Right forelimb (tissue), 1 donor: ENCODE measurements around the gene COL3A1.

Source experiments
- DNase-seq: peaks from one replicate; pipeline ENCODE4 v3.0.0-alpha.2; 2018

Gene COL3A1

DNA sequence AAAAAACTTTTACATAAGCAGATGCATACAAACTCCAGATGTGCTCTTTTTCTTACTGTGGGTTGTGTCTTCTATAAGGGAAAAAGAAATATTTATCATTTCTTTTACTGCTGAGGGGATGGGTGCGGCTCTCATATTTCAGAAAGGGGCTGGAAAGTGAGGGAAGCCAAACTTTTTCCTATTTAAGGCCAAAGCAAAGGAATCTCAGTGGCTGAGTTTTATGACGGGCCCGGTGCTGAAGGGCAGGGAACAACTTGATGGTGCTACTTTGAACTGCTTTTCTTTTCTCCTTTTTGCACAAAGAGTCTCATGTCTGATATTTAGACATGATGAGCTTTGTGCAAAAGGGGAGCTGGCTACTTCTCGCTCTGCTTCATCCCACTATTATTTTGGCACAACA is at the start of gene COL3A1:
TSS of gene COL3A1 (plus strand) at position 210 of the 400 bp plus-strand sequence. CDS start at position 327, 117 bp downstream.
- peak; percentile 91 for DNase-seq

GRCh38 chr2:188928643-188929042 is 45.5 kb upstream of the COL3A1 start:
- DNase-seq = no peak

DNA sequence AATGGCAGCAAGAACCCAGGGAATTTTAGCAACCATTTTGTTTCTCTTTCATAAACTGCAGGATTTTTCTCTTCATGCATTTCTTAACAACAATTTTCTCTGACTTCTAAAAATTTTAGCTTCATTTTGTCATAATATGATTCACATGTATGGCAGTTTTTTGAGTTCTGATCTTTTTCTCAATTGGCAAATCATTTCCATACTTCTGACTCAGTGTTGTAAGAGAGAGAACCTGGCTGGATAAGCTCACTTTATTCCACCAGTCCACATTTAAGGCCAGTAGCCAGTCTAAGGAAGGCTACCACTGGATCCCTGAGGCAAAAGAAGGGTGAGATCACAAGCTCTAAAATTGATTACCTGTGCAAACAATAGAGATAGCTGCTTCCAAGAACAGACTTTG is 42.8 kb upstream of the COL3A1 start:
- DNase-seq = no peak

DNA sequence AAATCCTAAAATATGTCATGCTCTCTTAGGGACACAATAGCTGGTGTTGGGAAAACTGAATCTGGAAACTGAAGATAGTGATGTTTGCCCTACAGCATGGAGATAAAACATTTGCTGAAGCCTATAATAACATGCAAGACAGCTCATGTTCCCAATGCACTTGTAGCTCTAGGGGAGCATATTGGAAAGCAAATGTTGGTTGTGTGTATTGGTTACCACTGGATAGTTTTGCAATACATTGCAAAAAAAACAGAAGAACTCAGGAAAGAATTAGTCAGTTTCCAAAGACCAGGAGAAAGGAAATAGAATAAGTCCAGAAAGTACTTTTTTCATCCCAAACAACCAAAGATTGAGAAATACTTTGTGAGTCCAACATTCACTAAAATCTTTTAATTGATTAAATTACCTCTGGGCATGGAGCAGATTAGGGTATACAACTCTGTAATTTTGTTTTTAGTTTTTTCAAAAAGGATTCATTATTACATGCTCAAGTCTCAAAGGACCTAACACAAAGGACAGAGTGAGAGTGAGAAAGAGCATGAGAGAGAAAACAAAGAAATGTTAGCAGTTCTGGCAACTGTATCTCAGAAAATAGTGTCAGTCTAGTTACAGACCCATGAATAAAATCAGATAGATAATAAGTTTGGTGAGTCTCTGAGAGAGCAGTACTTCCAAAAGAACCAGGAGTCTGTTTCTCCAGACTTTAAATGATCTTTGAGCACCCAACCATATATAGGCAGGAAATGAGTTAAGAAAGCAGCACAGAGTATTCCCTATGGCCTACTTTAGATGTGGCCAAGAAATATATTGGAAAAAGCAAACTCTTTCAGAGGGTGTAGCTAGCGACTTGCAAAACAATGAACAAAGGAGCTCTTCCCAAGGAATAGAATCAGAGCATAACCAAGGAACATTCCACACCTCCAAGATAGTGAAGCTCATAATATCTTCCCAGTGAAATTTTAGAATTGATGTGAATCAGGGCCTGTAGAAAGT is 36.6 kb upstream of the COL3A1 start:
- DNase-seq = no peak

DNA sequence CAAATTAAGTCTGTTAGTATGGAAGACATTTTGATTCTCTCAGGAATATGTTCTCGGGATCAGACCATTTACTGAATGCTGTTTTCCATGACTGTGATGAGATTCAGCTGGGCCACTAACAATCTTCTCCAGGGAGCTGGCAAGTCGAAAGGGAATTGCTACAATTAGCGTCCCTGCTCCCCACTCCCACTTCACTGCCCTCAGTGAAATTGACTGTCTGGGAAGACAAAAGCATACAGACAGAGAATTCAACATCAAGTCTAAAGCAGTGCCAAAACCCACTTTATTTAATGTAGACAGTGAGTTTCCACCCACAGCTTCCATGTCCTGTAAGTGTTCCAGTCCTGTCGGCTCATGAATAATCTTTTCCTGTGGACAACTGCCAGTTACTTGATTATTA is 34.0 kb upstream of the COL3A1 start:
- no peak for DNase-seq

DNA sequence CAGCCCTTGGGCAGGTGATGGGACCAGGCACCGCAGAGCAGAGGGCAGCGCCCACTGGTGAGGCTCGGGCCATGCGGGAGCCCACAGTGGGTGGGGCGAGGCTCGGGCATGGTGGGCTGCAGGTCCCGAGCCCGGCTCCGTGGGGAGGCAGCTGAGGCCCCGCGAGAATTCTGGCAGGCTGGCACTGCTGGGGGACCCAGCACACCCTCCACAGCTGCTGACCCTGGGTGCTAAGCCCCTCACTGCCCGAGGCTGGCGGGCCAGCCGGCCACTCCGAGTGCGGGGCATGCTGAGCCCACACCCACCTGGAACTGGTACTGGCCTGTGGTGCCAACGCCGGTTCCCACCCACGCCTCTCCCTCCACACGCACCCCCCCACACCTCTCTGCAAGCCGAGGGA is 29.7 kb upstream of the COL3A1 start:
- no peak for DNase-seq

GRCh38 chr2:188949046-188949818 is 24.9 kb upstream of the COL3A1 start:
- no peak for DNase-seq

- no peak for DNase-seq
Measured at GRCh38 chr2:188952901-188953300, 21.3 kb upstream of the COL3A1 start.

DNA sequence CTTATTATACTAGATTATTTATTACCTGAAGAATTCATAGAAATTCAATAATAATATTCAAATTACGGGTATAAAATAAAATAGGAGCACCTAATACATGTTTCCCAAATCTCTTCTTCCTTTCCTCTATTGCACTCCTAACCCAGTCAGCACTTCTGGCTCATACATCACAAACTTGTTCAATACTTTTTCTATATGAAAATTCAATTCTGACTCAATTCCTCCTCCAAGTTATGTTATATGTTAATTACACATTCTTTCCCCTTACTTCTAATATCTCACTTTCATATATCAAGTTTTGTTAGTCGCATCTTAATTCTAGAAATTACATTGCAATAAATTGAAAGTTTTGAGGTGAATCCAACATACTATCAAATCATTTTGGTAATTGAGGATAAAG is 17.9 kb upstream of the COL3A1 start:
- DNase-seq = no peak

DNA sequence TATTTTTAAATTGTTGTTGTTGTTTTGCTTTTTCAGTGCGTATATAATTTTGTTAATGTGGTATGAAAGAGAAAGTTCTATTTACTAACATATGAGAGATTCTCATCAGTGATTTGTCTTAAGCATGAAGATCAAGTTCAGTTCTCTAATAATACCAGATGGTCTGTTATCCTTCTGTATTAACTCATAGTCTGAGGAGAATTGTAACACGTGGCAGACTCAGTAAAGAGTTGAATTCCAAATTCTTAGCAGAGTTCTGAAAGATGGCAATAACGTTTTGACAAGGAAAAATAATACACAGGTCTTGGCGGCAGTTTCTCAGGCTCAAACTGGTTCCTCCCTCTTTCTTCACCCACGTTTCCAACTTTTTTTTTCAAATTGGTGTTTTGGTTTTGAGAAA is 17.2 kb upstream of the COL3A1 start:
- DNase-seq = no peak

DNA sequence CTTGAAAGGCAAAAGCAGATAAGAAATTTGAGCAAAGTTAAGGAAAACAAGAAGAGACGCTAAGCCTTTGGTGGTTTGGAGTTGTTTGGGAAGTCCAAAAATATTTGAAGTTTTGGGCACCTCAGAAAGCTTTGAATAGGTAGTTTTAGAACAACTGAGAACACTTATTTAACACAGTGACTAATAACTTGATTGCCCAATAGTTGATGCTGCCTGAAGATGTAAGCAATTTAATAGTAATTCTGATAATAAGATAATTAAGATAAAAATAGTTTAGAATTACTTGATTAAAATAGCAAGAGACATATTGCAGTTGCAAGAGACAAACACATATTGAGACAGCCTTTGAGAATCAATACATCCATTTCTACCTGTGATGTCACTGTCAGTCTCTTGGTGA is 16.5 kb upstream of the COL3A1 start:
- DNase-seq = no peak

GRCh38 chr2:188963741-188964140 is 10.4 kb upstream of the COL3A1 start:
- no peak for DNase-seq

DNA sequence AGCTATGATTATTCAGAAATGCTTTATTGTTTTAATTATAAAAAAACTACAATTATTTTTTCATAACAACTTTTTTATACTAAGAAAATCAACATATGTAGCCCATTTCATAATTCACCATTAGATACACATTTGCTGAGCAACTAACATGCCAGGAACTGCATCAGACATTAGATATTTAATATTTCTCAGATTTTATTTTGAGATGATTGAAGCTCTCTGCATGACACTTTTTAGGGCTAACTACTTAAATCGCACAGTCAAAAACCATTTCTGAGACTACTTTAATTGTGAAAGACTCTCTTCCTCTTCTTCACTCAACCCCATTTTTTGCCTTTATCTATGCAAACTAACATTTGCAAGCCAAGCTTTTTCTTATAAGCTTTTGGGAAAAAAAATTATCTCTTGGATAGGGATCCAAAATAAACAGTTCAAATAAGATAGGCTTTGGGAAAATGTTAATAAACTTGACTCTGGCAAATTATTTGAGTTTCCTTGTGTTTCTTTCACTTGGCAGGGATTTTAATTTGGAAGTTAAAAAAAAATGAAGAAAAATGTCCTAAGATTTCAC is 9.1 kb upstream of the COL3A1 start:
- no peak for DNase-seq

DNA sequence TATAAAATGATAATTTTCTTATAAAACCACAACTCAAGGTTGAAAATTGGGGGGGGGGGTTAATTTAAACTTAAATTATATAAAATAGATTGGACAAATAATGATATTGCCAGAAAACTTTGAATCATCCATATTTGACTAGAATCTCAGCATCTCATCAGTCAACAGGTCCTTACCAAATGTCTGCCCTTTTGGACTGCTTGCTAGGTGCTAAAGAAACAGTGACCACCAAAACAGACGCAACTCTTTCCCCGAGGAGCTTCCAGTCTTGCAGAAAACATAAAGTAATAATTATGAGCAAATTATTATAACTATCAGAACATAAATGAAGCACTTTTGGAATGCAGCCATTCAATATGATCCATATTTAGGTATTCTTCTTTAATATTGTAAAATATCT is 8.6 kb upstream of the COL3A1 start:
- no peak for DNase-seq

DNA sequence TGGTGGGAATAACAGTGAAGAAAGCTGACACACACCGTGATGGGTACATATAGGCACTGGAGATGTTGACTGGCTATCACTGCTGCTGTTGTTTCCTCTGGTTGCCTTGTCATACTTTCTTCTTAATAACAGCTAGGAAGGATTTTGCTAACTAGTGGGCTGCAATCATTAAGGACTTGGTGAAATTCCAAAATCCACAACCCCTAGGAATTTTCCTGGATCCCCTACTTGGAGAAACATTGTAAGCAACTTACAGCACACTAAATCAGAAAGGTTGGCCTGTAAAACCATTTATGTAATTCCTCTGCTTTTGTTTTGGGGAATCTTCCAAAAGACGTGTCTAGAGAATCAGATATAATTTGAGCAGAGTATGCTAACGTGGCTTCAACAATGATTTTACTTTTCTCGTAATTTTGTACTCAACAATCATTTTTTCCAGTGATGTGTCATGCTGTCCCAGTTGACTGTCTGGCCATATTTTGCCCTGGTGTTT is 8.0 kb upstream of the COL3A1 start:
- DNase-seq = no peak

- no peak for DNase-seq
Measured at GRCh38 chr2:188966728-188967440, 7.3 kb upstream of the COL3A1 start.

DNA sequence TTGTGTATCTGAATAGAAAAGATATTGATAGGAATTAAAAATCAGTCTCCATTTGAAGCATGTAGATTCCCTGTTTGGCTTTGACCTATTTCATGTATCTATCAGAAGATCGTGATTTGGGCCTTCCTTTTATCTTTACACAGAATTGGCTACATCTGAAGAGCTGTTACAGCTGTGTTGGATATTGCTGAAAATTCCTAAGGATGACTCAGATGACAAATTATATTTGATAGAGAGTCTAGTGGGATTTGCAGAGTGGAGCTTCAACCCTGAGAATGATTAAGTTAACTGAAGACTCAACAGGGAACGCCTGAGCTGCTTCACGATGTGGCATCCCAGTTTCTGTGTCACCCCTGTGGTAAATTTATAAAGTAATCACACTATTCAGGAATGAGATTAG is 4.9 kb upstream of the COL3A1 start:
- DNase-seq = no peak

DNA sequence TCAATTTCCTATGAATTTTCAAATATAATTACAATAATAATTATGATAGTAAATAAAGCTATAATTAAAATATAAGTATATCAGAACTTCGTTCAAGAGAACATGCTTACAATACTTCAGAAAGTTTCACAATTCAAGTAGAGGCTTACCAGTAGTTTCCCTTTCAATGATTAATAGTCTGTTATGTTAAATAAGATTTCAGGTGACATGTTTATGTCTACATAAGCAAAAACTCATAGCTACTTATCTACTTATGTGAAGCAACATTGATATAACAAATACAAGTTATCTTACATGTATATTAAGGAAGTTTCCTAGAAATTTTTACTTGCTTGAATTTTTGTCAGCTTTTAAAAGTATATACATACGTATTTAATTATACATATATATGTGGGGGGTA is 4.5 kb upstream of the COL3A1 start:
- no peak for DNase-seq

DNA sequence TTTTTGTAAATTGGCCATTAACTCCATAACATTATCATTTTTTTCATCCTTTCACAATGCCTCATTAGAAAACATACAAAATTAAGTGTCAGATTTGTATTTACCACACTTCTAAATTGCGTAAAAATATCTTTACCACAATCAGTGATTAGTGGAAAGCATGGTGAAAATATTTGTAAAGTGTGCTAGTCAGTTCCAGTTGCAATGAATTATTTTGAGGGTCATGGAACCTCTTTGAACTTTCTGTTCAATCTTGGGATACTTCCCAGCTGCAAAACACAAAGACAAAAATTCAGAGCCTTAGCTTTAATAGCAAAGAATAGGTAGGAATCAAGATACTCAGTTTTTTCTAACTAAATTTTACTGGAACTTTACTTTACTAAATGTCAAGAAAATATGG is 4.0 kb upstream of the COL3A1 start:
- no peak for DNase-seq

GRCh38 chr2:188971432-188971861 is 2.7 kb upstream of the COL3A1 start:
- DNase-seq = no peak

- DNase-seq = no peak
Measured at GRCh38 chr2:188973641-188974040, 532 bp upstream of the COL3A1 start.

DNA sequence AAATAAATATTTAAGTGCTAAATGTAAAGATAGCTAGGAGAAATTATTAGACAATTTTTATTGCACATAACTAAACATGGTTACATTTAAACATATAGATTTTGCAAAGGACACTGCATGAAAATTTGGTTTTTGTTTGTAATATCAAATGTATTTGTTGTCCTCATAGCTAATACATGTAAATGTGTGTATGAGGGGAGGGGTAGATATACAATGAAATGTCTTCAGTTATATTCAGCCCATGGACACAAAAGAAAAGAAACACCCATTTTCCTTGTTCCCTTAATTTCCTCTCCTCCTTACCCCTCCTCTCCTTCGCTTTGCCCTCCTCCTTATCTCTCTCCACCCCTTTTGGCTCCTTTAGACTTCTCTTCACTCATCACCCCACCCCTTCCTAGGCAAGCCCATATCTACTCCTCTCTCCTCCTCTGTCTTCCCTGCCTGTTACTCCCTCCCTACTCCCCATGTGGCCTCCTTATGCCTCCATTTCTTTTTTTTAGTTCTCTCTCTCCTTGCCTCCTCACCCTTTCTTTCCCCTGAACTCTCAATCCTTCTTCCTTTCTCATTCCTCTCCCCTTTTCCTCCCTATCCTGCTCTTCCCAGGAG is 1.4 kb downstream of the COL3A1 start:
- DNase-seq = peak; percentile 76
